DOHH2 (cell line): ENCODE measurements around the gene PDIA4.

Source experiments
- EZH2phosphoT487 ChIP-seq: fragments of 200-600 bp; sonication (generic); IDR thresholded peaks from 2 replicates; pipeline ENCODE4 v1.6.1; 2017; ENCODE audit warnings: borderline replicate concordance, mild to moderate bottlenecking, antibody characterized with exemption, low read length, moderate library complexity, mixed read lengths
- TF ChIP-seq, protein P1 (sequence below): fragments of 200-600 bp; sonication (generic); IDR thresholded peaks from one replicate; pipeline ENCODE4 v1.5.1; 2014; ENCODE audit warnings: antibody characterized with exemption, mild to moderate bottlenecking, low read depth, low read length; ENCODE audit not compliant: poor library complexity, severe bottlenecking

GRCh38 chr7:149041350-149041749, 13.0 kb upstream of the PDIA4 start:
- TF ChIP-seq, protein P1, sequence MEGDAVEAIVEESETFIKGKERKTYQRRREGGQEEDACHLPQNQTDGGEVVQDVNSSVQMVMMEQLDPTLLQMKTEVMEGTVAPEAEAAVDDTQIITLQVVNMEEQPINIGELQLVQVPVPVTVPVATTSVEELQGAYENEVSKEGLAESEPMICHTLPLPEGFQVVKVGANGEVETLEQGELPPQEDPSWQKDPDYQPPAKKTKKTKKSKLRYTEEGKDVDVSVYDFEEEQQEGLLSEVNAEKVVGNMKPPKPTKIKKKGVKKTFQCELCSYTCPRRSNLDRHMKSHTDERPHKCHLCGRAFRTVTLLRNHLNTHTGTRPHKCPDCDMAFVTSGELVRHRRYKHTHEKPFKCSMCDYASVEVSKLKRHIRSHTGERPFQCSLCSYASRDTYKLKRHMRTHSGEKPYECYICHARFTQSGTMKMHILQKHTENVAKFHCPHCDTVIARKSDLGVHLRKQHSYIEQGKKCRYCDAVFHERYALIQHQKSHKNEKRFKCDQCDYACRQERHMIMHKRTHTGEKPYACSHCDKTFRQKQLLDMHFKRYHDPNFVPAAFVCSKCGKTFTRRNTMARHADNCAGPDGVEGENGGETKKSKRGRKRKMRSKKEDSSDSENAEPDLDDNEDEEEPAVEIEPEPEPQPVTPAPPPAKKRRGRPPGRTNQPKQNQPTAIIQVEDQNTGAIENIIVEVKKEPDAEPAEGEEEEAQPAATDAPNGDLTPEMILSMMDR = no peak
- no peak for TF ChIP-seq EZH2phosphoT487
